ENCODE data around the gene OR52K2.
"Not testable (repeated sequence)": the region's sequence is repeated elsewhere in the genome, so short reads cannot be mapped to it uniquely, and the experiment has no call there.

Gene OR52K2

GRCh38 chr11:4479644-4480043 is 30.5 kb downstream of the OR52K2 start:
- Histone ChIP-seq H3K4me1 (ENCODE audit: control insufficient read depth in 1 of 2, insufficient read depth in 2 of 2, low read length in 2 of 2) (no peaks in the 10 kb centered on the region), H3K9ac (ENCODE audit: low read depth in 1 of 2, low read length in 2 of 2) (no peak overlapping the region), H3K9me3 (ENCODE audit: control insufficient read depth in 1 of 2, low read length in 2 of 2) (no peaks in the 10 kb centered on the region), H3K27me3 (ENCODE audit: control insufficient read depth in 1 of 2, insufficient read depth in 2 of 2, low read length in 2 of 2) (no peaks in the 10 kb centered on the region), H3K4me3 (ENCODE audit: low read depth in 1 of 2, low read length in 2 of 2) (no peak overlapping the region), H3K36me3 (ENCODE audit: control insufficient read depth in 1 of 2, insufficient read depth in 2 of 2, low read length in 2 of 2) (no peaks in the 10 kb centered on the region), H3K27ac (ENCODE audit: low read depth, low read length) (no peak overlapping the region)

- Histone ChIP-seq H3K9me3 (ENCODE audit: control insufficient read depth in 1 of 2, low read length in 2 of 2) (no peaks in the 10 kb centered on the region), H3K4me1 (ENCODE audit: control insufficient read depth in 1 of 2, insufficient read depth in 2 of 2, low read length in 2 of 2) (no peaks in the 10 kb centered on the region), H3K36me3 (ENCODE audit: control insufficient read depth in 1 of 2, insufficient read depth in 2 of 2, low read length in 2 of 2) (no peaks in the 10 kb centered on the region), H3K9ac (ENCODE audit: low read depth in 1 of 2, low read length in 2 of 2) (no peak overlapping the region), H3K4me3 (ENCODE audit: low read depth in 1 of 2, low read length in 2 of 2) (no peak overlapping the region), H3K27ac (ENCODE audit: low read depth, low read length) (no peak overlapping the region), H3K27me3 (ENCODE audit: control insufficient read depth in 1 of 2, insufficient read depth in 2 of 2, low read length in 2 of 2) (no peaks in the 10 kb centered on the region)
Measured at GRCh38 chr11:4480577-4481239, 31.6 kb downstream of the OR52K2 start.

GRCh38 chr11:4481240-4481582 is 32.1 kb downstream of the OR52K2 start:
- no peaks in the 10 kb centered on the region for H3K27me3 ChIP-seq (ENCODE audit: control insufficient read depth in 1 of 2, insufficient read depth in 2 of 2, low read length in 2 of 2)
- no peak overlapping the region for H3K9ac ChIP-seq (ENCODE audit: low read depth in 1 of 2, low read length in 2 of 2)
- no peaks in the 10 kb centered on the region for H3K4me1 ChIP-seq (ENCODE audit: control insufficient read depth in 1 of 2, insufficient read depth in 2 of 2, low read length in 2 of 2)
- H3K4me3 ChIP-seq (ENCODE audit: low read depth in 1 of 2, low read length in 2 of 2) = no peak overlapping the region
- no peak overlapping the region for H3K27ac ChIP-seq (ENCODE audit: low read depth, low read length)
- no peaks in the 10 kb centered on the region for H3K36me3 ChIP-seq (ENCODE audit: control insufficient read depth in 1 of 2, insufficient read depth in 2 of 2, low read length in 2 of 2)
- H3K9me3 ChIP-seq (ENCODE audit: control insufficient read depth in 1 of 2, low read length in 2 of 2) = no peaks in the 10 kb centered on the region

GRCh38 chr11:4482445-4482844 is 33.4 kb downstream of the OR52K2 start, which contains the start of gene OR52K1:
Gene OR52K1, plus strand, starts transcription at chr11:4482646. Its CDS starts 6,255 bp downstream, at chr11:4488901.
- H3K9ac ChIP-seq (ENCODE audit: low read depth in 1 of 2, low read length in 2 of 2) = peak within 1 kb of the TSS in 1 of 2 donors; percentile 15
- no peak within 1 kb of the TSS for H3K4me3 ChIP-seq (ENCODE audit: low read depth in 1 of 2, low read length in 2 of 2)
- no peak within 1 kb of the TSS for H3K27ac ChIP-seq (ENCODE audit: low read depth, low read length)
- no peaks in the 10 kb centered on the region for H3K27me3 ChIP-seq (ENCODE audit: control insufficient read depth in 1 of 2, insufficient read depth in 2 of 2, low read length in 2 of 2)
- H3K4me1 ChIP-seq (ENCODE audit: control insufficient read depth in 1 of 2, insufficient read depth in 2 of 2, low read length in 2 of 2) = no peaks in the 10 kb centered on the region
- H3K9me3 ChIP-seq (ENCODE audit: control insufficient read depth in 1 of 2, low read length in 2 of 2) = no peaks in the 10 kb centered on the region
- H3K36me3 ChIP-seq (ENCODE audit: control insufficient read depth in 1 of 2, insufficient read depth in 2 of 2, low read length in 2 of 2) = no peaks in the 10 kb centered on the region

- no peaks in the 10 kb centered on the region for H3K4me1 ChIP-seq (ENCODE audit: control insufficient read depth in 1 of 2, insufficient read depth in 2 of 2, low read length in 2 of 2)
- H3K9ac ChIP-seq (ENCODE audit: low read depth in 1 of 2, low read length in 2 of 2) = no peak overlapping the region
- H3K27ac ChIP-seq (ENCODE audit: low read depth, low read length) = no peak overlapping the region
- H3K4me3 ChIP-seq (ENCODE audit: low read depth in 1 of 2, low read length in 2 of 2) = no peak overlapping the region
- H3K27me3 ChIP-seq (ENCODE audit: control insufficient read depth in 1 of 2, insufficient read depth in 2 of 2, low read length in 2 of 2) = no peaks in the 10 kb centered on the region
- no peaks in the 10 kb centered on the region for H3K36me3 ChIP-seq (ENCODE audit: control insufficient read depth in 1 of 2, insufficient read depth in 2 of 2, low read length in 2 of 2)
- no peaks in the 10 kb centered on the region for H3K9me3 ChIP-seq (ENCODE audit: control insufficient read depth in 1 of 2, low read length in 2 of 2)
Measured at GRCh38 chr11:4484310-4484709, 35.2 kb downstream of the OR52K2 start.

GRCh38 chr11:4491405-4491804 is 42.3 kb downstream of the OR52K2 start:
- H3K27me3 ChIP-seq (ENCODE audit: control insufficient read depth in 1 of 2, insufficient read depth in 2 of 2, low read length in 2 of 2) = peaks cover 14 to 17% of the 10 kb centered on the region in 2 donors
- H3K4me3 ChIP-seq (ENCODE audit: low read depth in 1 of 2, low read length in 2 of 2); H3K9ac ChIP-seq (ENCODE audit: low read depth in 1 of 2, low read length in 2 of 2); H3K9me3 ChIP-seq (ENCODE audit: control insufficient read depth in 1 of 2, low read length in 2 of 2); H3K36me3 ChIP-seq (ENCODE audit: control insufficient read depth in 1 of 2, insufficient read depth in 2 of 2, low read length in 2 of 2); H3K27ac ChIP-seq (ENCODE audit: low read depth, low read length); H3K4me1 ChIP-seq (ENCODE audit: control insufficient read depth in 1 of 2, insufficient read depth in 2 of 2, low read length in 2 of 2): not testable (repeated sequence)

GRCh38 chr11:4491878-4492606 is 42.9 kb downstream of the OR52K2 start:
- H3K27me3 ChIP-seq (ENCODE audit: control insufficient read depth in 1 of 2, insufficient read depth in 2 of 2, low read length in 2 of 2) = peaks cover 20 to 23% of the 10 kb centered on the region in 2 donors
- H3K9me3 ChIP-seq (ENCODE audit: control insufficient read depth in 1 of 2, low read length in 2 of 2) = no peaks in the 10 kb centered on the region
- no peaks in the 10 kb centered on the region for H3K4me1 ChIP-seq (ENCODE audit: control insufficient read depth in 1 of 2, insufficient read depth in 2 of 2, low read length in 2 of 2)
- no peak overlapping the region for H3K4me3 ChIP-seq (ENCODE audit: low read depth in 1 of 2, low read length in 2 of 2)
- no peak overlapping the region for H3K27ac ChIP-seq (ENCODE audit: low read depth, low read length)
- no peak overlapping the region for H3K9ac ChIP-seq (ENCODE audit: low read depth in 1 of 2, low read length in 2 of 2)
- H3K36me3 ChIP-seq (ENCODE audit: control insufficient read depth in 1 of 2, insufficient read depth in 2 of 2, low read length in 2 of 2) = no peaks in the 10 kb centered on the region

GRCh38 chr11:4493480-4493818 is 44.4 kb downstream of the OR52K2 start:
- Histone ChIP-seq H3K4me3 (ENCODE audit: low read depth in 1 of 2, low read length in 2 of 2) (no peak overlapping the region), H3K9me3 (ENCODE audit: control insufficient read depth in 1 of 2, low read length in 2 of 2) (no peaks in the 10 kb centered on the region)

GRCh38 chr11:4495487-4495886 is 46.4 kb downstream of the OR52K2 start:
- Histone ChIP-seq H3K27me3 (ENCODE audit: control insufficient read depth in 1 of 2, insufficient read depth in 2 of 2, low read length in 2 of 2) (peaks cover 22 to 29% of the 10 kb centered on the region in 2 donors), H3K4me3 (ENCODE audit: low read depth in 1 of 2, low read length in 2 of 2) (no peak overlapping the region), H3K27ac (ENCODE audit: low read depth, low read length) (no peak overlapping the region), H3K9ac (ENCODE audit: low read depth in 1 of 2, low read length in 2 of 2) (no peak overlapping the region), H3K36me3 (ENCODE audit: control insufficient read depth in 1 of 2, insufficient read depth in 2 of 2, low read length in 2 of 2) (no peaks in the 10 kb centered on the region), H3K4me1 (ENCODE audit: control insufficient read depth in 1 of 2, insufficient read depth in 2 of 2, low read length in 2 of 2) (no peaks in the 10 kb centered on the region), H3K9me3 (ENCODE audit: control insufficient read depth in 1 of 2, low read length in 2 of 2) (no peaks in the 10 kb centered on the region)

More at GRCh38 chr11:4493480-4493818, 44.4 kb downstream of the OR52K2 start:
- Histone ChIP-seq H3K9ac (ENCODE audit: low read depth in 1 of 2, low read length in 2 of 2) (no peak overlapping the region), H3K4me1 (ENCODE audit: control insufficient read depth in 1 of 2, insufficient read depth in 2 of 2, low read length in 2 of 2) (no peaks in the 10 kb centered on the region), H3K27ac (ENCODE audit: low read depth, low read length) (no peak overlapping the region), H3K36me3 (ENCODE audit: control insufficient read depth in 1 of 2, insufficient read depth in 2 of 2, low read length in 2 of 2) (no peaks in the 10 kb centered on the region), H3K27me3 (ENCODE audit: control insufficient read depth in 1 of 2, insufficient read depth in 2 of 2, low read length in 2 of 2) (peaks cover 22 to 29% of the 10 kb centered on the region in 2 donors)

- H3K4me1 ChIP-seq (ENCODE audit: control insufficient read depth in 1 of 2, insufficient read depth in 2 of 2, low read length in 2 of 2) = no peaks in the 10 kb centered on the region
- H3K36me3 ChIP-seq (ENCODE audit: control insufficient read depth in 1 of 2, insufficient read depth in 2 of 2, low read length in 2 of 2) = no peaks in the 10 kb centered on the region
- no peak overlapping the region for H3K27ac ChIP-seq (ENCODE audit: low read depth, low read length)
- H3K9me3 ChIP-seq (ENCODE audit: control insufficient read depth in 1 of 2, low read length in 2 of 2) = no peaks in the 10 kb centered on the region
- H3K9ac ChIP-seq (ENCODE audit: low read depth in 1 of 2, low read length in 2 of 2) = no peak overlapping the region
- peaks cover 22 to 29% of the 10 kb centered on the region in 2 donors for H3K27me3 ChIP-seq (ENCODE audit: control insufficient read depth in 1 of 2, insufficient read depth in 2 of 2, low read length in 2 of 2)
- no peak overlapping the region for H3K4me3 ChIP-seq (ENCODE audit: low read depth in 1 of 2, low read length in 2 of 2)
Measured at GRCh38 chr11:4495986-4496385, 46.9 kb downstream of the OR52K2 start.

Data from duodenal mucosa (tissue), 2 donors.